K562 (cell line): Measurements from ENCODE around the gene EBI3. TPM values are rescaled to one million over a fixed set of nuclear protein-coding genes. Genes with fewer than 3 reads are reported as not detected.
A peak's percentile ranks its signal among the peaks of the same experiment; 100 is the strongest.

ENCODE experiments used
- BCLAF1 ChIP-seq, 2 experiments: fragments of 450-650 bp in 1 of 2; IDR thresholded peaks; 2 replicates each; pipeline ENCODE4 v1.6.1; 2011 to 2017; ENCODE audit warnings: low read depth in 2 of 2, antibody characterized with exemption in 1 of 2, borderline replicate concordance in 1 of 2, low read length in 1 of 2, mild to moderate bottlenecking in 1 of 2, mixed read lengths in 1 of 2; ENCODE audit not compliant: control insufficient read depth in 1 of 2
- MITF ChIP-seq: IDR thresholded peaks from 2 replicates; pipeline ENCODE4 v1.6.1; 2014; ENCODE audit warnings: antibody characterized with exemption
- ZBTB40 ChIP-seq, 2 experiments: fragments of 450-650 bp in 1 of 2; sonication (generic) in 1 of 2; formaldehyde crosslinking in 1 of 2; IDR thresholded peaks; 2 replicates each; pipeline versions ENCODE4 v1.7.1 to v1.9.0; 2016 to 2022; ENCODE audit warnings: inconsistent platforms in 1 of 2, mild to moderate bottlenecking in 1 of 2, missing genetic modification reagents in 1 of 2
- ZNF133 ChIP-seq: fragments of 250-450 bp; sonication (Bioruptor Pico); IDR thresholded peaks from 2 replicates; pipeline ENCODE4 v1.4.0; 2020; ENCODE audit warnings: mild to moderate bottlenecking
- ZNF280A ChIP-seq: fragments of 450-650 bp; IDR thresholded peaks from 2 replicates; pipeline ENCODE4 v1.6.1; 2018; ENCODE audit warnings: mild to moderate bottlenecking, low read depth; ENCODE audit not compliant: partially characterized antibody
- ZNF311 ChIP-seq: fragments of 250-450 bp; sonication (Bioruptor Pico); IDR thresholded peaks from 2 replicates; pipeline ENCODE4 v1.4.0; 2020; ENCODE audit warnings: mild to moderate bottlenecking, moderate library complexity
- ZNF512 ChIP-seq: IDR thresholded peaks from 2 replicates; pipeline ENCODE4 v1.6.1; 2016; ENCODE audit warnings: missing genetic modification characterization, missing compliant biosample characterization
- polyA plus RNA-seq, 8 experiments: library from polyadenylated mRNA; depleted of rRNA in 4 of 8; stranded (reverse) in 5 of 8; unstranded in 3 of 8; fragments of >200 nt; fragmentation: Nextera tagmentation in 2 of 8; fragmentation: Illumina TruSeq in 1 of 8; extraction: Ambion mirVana in 2 of 8; extraction: Trizol in 1 of 8; gene quantifications; 2 replicates each; pipeline versions ENCODE4 v1.2.1 to v1.2.3, GENCODE V29; 2011 to 2014; ENCODE audit warnings: inconsistent platforms in 1 of 8, missing spikeins in 1 of 8
- total RNA-seq, 7 experiments: library from RNA; depleted of rRNA in 6 of 7; stranded (reverse); fragments of >200 nt in 6 of 7; fragmentation: Illumina TruSeq in 2 of 7; extraction: Trizol in 2 of 7; gene quantifications; 2 replicates each; pipeline versions ENCODE4 v1.2.1 to v1.2.3, GENCODE V29; 2011 to 2021; ENCODE audit warnings: low replicate concordance in 1 of 7

Gene EBI3
- total and polyA plus RNA-seq, 9 of the 15 experiments (the other 6 are each of a cell fraction or from before 2014, with no cell fraction given): 0.08 to 0.35 (median 0.22) TPM; not detected in 6

- TF ChIP-seq BCLAF1 (IDR thresholded peaks at IDR 0.05; ENCODE audit: borderline replicate concordance in 1 of 2, control insufficient read depth in 1 of 2, low read depth in 2 of 2, low read length in 1 of 2): peak in 1 of 2 experiments; percentile 90; a peak in 2 of 4 replicates
- TF ChIP-seq ZNF280A: no peak
- peak; percentile 100 for TF ChIP-seq ZBTB40 (IDR thresholded peaks at IDR 0.05)
- no peak for TF ChIP-seq ZBTB40 (CRISPR knock-in tag; IDR thresholded peaks at IDR 0.05)
- TF ChIP-seq ZNF311 (CRISPR knock-in tag): no peak
- TF ChIP-seq ZNF133: no peak
- no peak for TF ChIP-seq ZNF512 (tag)
- no peak for TF ChIP-seq MITF
Observed at GRCh38 chr19:4246767-4247593, 17.7 kb downstream of the EBI3 start, which contains the start of gene YJU2 (continued).
